Gastrocnemius medialis (tissue), 4 donors: ENCODE data around the gene JAML. TPM values are rescaled to one million over a fixed set of nuclear protein-coding genes. Genes with fewer than 3 reads are reported as not detected.

ENCODE experiments used
- ATAC-seq, 2 donors: fragments of 150-250 bp; one replicate each; pipeline ENCODE4 v1.9.1; 2016
- DNase-seq, 2 donors: peaks; one replicate each; pipeline ENCODE4 v3.0.0-alpha.2; 2019
- H3K27ac ChIP-seq, 4 donors: fragments of 200-600 bp; sonication (generic); 1 replicate in 1 of 4; 2 replicates in 3 of 4; pipeline ENCODE4 v1.5.1; 2016 to 2018; ENCODE audit warnings: mild to moderate bottlenecking in 2 of 4, moderate library complexity in 1 of 4
- H3K27me3 ChIP-seq, 3 donors: fragments of 200-600 bp; sonication (generic) in 2 of 3; 1 replicate in 1 of 3; 2 replicates in 2 of 3; pipeline versions ENCODE4 v1.5.1 to v1.6.0; 2016 to 2019; ENCODE audit warnings: mild to moderate bottlenecking in 1 of 3, moderate library complexity in 1 of 3
- H3K36me3 ChIP-seq, 2 donors: fragments of 200-600 bp; sonication (generic) in 1 of 2; one replicate each; pipeline ENCODE4 v1.5.1; 2017 to 2018
- H3K4me1 ChIP-seq, 2 donors: fragments of 200-600 bp; sonication (generic) in 1 of 2; one replicate each; pipeline ENCODE4 v1.5.1; 2016 to 2017; ENCODE audit warnings: mild to moderate bottlenecking in 2 of 2
- H3K4me3 ChIP-seq, 4 donors: fragments of 200-600 bp; sonication (generic) in 3 of 4; 1 replicate in 1 of 4; 2 replicates in 3 of 4; pipeline ENCODE4 v1.5.1; 2016 to 2019; ENCODE audit warnings: mild to moderate bottlenecking in 2 of 4
- H3K9me3 ChIP-seq, 3 donors: fragments of 200-600 bp; sonication (generic) in 2 of 3; 1 replicate in 1 of 3; 2 replicates in 2 of 3; pipeline ENCODE4 v1.5.1; 2016 to 2019
- POLR2A ChIP-seq, 2 donors: fragments of 450-650 bp; IDR thresholded peaks; one replicate each; pipeline ENCODE4 v1.6.1; 2017; ENCODE audit warnings: antibody characterized with exemption in 2 of 2, mild to moderate bottlenecking in 2 of 2, moderate library complexity in 2 of 2
- in situ Hi-C, 4 donors: fragments of 200-750 bp; cut with MboI; loops; one replicate each; pipeline versions ENCODE4 v1.15.0 to v1.8.0; 2017; ENCODE audit warnings: low sequenced_read_pairs in 4 of 4
- intact Hi-C: fragments of 100-400 bp; cut with DNase I; formaldehyde crosslinking; loops from one replicate; pipeline ENCODE4 v1.15.1; 2023; ENCODE audit warnings: low total_unique reads
- total RNA-seq, 4 donors: library from RNA; depleted of rRNA; stranded (reverse); fragments of >200 nt; gene quantifications; one replicate each; pipeline versions ENCODE4 v1.1.0 to v1.2.3, GENCODE V29; 2016
- TF ChIP-seq, protein P1 (sequence below), 5 experiments: fragments of 450-650 bp in 3 of 5; fragments of 200-600 bp in 2 of 5; sonication (generic) in 2 of 5; IDR thresholded peaks in 4 of 5; conservative IDR thresholded peaks in 1 of 5; 1 replicate in 4 of 5; 2 replicates in 1 of 5; pipeline ENCODE4 v1.5.1; 2016 to 2019; ENCODE audit warnings: antibody characterized with exemption in 5 of 5, mild to moderate bottlenecking in 3 of 5, moderate library complexity in 3 of 5

Gene JAML, protein sequence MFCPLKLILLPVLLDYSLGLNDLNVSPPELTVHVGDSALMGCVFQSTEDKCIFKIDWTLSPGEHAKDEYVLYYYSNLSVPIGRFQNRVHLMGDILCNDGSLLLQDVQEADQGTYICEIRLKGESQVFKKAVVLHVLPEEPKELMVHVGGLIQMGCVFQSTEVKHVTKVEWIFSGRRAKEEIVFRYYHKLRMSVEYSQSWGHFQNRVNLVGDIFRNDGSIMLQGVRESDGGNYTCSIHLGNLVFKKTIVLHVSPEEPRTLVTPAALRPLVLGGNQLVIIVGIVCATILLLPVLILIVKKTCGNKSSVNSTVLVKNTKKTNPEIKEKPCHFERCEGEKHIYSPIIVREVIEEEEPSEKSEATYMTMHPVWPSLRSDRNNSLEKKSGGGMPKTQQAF
- total RNA-seq = 1 to 10 TPM in 1 of 4 donors, under 1 TPM in 2, not detected in 1; 0.82 to 1.2 (median 0.91) TPM

DNA sequence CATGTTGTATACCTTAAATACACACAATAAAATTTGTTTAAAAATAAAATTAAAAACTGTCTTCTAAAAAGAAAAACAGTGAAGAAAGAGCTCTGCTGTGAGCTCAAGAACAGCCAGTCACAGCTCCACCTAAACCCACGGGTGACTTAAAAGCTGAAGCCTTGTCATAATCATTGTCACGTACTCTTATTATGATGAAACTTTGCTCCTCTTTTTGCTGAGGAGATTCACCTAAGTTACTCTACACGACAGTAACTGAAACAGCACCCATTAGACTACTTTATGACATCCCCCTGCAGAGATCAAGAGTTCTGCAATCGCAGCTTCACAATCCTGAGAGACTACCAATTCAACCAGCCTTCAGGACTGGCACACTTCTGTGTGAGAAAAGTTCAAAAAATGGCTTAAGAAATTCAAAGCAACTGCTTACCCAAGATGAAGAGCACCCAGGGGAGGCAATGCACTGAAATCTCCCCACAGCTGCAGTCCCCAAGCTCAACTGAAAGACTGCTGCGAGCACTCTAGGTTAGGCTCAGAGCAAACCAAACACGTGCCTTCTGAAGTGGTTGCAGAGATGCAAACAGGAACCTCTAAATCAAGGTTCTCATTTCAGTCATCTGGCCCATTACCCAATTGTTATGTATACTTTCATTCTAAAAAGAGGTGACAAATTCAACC lies at the start of gene JAML:
Gene JAML, minus strand, starts transcription at position 501 of the 678 bp plus-strand sequence. CDS start 10,145 bp downstream, outside the sequence.
- Histone ChIP-seq H3K4me3 (no peak within 1 kb of the TSS), H3K27ac (no peak within 1 kb of the TSS), H3K9me3 (no peaks in the 10 kb centered on the region), H3K4me1 (no peaks in the 10 kb centered on the region), H3K36me3 (no peaks in the 10 kb centered on the region), H3K27me3 (peaks cover 0 to 6% (median 0%) of the 10 kb centered on the region in 3 donors)
- intact Hi-C loops (no loop called here), in situ Hi-C loops (no loop called here)
- ATAC-seq = no peak
- TF ChIP-seq POLR2A (IDR thresholded peaks at IDR 0.05) = no peak
- TF ChIP-seq, protein P1, sequence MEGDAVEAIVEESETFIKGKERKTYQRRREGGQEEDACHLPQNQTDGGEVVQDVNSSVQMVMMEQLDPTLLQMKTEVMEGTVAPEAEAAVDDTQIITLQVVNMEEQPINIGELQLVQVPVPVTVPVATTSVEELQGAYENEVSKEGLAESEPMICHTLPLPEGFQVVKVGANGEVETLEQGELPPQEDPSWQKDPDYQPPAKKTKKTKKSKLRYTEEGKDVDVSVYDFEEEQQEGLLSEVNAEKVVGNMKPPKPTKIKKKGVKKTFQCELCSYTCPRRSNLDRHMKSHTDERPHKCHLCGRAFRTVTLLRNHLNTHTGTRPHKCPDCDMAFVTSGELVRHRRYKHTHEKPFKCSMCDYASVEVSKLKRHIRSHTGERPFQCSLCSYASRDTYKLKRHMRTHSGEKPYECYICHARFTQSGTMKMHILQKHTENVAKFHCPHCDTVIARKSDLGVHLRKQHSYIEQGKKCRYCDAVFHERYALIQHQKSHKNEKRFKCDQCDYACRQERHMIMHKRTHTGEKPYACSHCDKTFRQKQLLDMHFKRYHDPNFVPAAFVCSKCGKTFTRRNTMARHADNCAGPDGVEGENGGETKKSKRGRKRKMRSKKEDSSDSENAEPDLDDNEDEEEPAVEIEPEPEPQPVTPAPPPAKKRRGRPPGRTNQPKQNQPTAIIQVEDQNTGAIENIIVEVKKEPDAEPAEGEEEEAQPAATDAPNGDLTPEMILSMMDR (IDR thresholded peaks at IDR 0.05 in 4 of 5, conservative IDR thresholded peaks at IDR 0.05 in 1 of 5) = no peak
- no peak for DNase-seq

DNA sequence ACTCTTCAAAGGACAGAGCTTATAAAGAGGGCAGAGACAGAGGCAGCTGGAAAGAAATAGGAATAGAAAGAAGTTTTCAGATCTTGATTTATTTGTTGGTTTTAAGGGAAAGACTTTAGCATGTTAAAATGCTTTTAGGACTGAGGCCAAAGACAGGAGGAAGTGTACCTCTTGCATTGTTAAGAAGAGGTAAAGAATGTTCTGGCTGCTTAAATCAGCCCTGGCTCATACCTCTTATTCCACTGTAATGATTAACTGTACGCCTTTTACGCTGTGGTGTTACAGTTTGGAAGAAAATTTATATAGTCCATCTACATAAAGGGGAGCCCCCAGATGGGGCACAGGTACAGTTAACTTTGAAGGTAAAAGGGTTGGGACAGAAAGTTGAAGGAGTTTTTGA lies 49.4 kb upstream of the JAML start:
- H3K4me3 ChIP-seq = no peak overlapping the region
- H3K27me3 ChIP-seq = peaks cover 9 to 13% (median 13%) of the 10 kb centered on the region in 3 donors
- intact Hi-C loops (no loop called here), in situ Hi-C loops (no loop called here)
- TF ChIP-seq, protein P1 (IDR thresholded peaks at IDR 0.05 in 4 of 5, conservative IDR thresholded peaks at IDR 0.05 in 1 of 5) = no peak
- TF ChIP-seq POLR2A (IDR thresholded peaks at IDR 0.05) = no peak
- H3K9me3 ChIP-seq = no peaks in the 10 kb centered on the region
- DNase-seq (no peak), ATAC-seq (no peak)
- peak overlapping the region in 1 of 4 donors; percentile 58 for H3K27ac ChIP-seq
- H3K4me1 ChIP-seq = no peaks in the 10 kb centered on the region
- no peaks in the 10 kb centered on the region for H3K36me3 ChIP-seq

DNA sequence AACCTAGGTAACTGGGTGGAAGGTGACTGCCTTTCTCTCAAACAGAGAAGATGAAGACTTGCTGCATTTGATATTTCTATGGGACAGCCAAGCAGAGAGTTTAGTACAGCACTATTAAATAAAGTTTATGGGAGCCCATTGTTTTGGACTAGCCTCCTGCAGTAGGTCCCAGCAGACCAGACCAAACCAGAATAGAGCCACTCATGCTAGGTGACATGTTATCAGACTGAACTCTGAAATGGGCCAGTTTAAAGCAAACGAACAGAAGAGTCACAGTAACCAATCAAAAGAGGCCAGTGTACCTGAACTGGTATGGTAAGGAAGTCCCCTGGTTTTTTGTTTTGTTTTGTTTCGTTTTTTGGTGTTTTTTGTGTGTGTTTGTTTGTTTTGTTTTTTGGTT lies 47.2 kb upstream of the JAML start:
- in situ Hi-C loops (no loop called here), intact Hi-C loops (no loop called here)
- Histone ChIP-seq H3K27ac (no peak overlapping the region), H3K9me3 (no peaks in the 10 kb centered on the region), H3K36me3 (no peaks in the 10 kb centered on the region), H3K27me3 (peaks cover 8 to 13% (median 9%) of the 10 kb centered on the region in 3 donors), H3K4me3 (no peak overlapping the region), H3K4me1 (no peaks in the 10 kb centered on the region)
- ATAC-seq = no peak
- TF ChIP-seq, protein P1 (IDR thresholded peaks at IDR 0.05 in 4 of 5, conservative IDR thresholded peaks at IDR 0.05 in 1 of 5) = no peak
- TF ChIP-seq POLR2A (IDR thresholded peaks at IDR 0.05) = no peak
- DNase-seq = no peak

DNA sequence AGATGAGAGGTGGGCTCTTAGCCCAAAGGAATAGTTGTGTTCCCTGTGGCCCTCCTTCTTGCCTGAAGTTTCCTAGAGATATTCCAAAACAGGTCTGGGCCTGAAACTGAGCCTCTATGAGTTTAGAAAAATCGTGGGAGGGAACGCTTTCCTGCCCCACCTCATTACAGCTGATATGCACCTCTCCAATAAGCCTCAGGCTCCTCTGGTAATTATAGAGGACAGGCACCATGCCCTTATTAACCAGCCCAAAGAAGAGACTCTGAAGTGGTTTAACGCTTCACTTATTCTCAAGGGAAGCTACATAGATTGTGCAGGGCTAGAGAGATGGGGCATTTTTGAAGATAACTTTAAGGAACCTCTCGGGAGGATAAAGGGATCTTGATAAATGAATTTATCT lies 42.7 kb upstream of the JAML start:
- Histone ChIP-seq H3K4me3 (no peak overlapping the region), H3K4me1 (peaks cover 0 to 5% of the 10 kb centered on the region in 2 donors), H3K27me3 (peaks cover 24 to 28% (median 26%) of the 10 kb centered on the region in 3 donors), H3K27ac (no peak overlapping the region), H3K9me3 (no peaks in the 10 kb centered on the region), H3K36me3 (no peaks in the 10 kb centered on the region)
- in situ Hi-C loops = no loop called here
- ATAC-seq (no peak), DNase-seq (no peak)
- TF ChIP-seq, protein P1 (IDR thresholded peaks at IDR 0.05 in 4 of 5, conservative IDR thresholded peaks at IDR 0.05 in 1 of 5) = no peak
- TF ChIP-seq POLR2A (IDR thresholded peaks at IDR 0.05) = no peak
- intact Hi-C loops = no loop called here
